NCI-H82 (cell line): Measurements from ENCODE around the gene TTC39C.

ENCODE experiments used
- DNase-seq: peaks from one replicate; lab custom pipeline; 2025; lab: John Stamatoyannopoulos, UW

The TTC39C gene

GRCh38 chr18:24089076-24089475 lies 74.5 kb downstream of the TTC39C start:
- peak; percentile 48 for DNase-seq

DNA sequence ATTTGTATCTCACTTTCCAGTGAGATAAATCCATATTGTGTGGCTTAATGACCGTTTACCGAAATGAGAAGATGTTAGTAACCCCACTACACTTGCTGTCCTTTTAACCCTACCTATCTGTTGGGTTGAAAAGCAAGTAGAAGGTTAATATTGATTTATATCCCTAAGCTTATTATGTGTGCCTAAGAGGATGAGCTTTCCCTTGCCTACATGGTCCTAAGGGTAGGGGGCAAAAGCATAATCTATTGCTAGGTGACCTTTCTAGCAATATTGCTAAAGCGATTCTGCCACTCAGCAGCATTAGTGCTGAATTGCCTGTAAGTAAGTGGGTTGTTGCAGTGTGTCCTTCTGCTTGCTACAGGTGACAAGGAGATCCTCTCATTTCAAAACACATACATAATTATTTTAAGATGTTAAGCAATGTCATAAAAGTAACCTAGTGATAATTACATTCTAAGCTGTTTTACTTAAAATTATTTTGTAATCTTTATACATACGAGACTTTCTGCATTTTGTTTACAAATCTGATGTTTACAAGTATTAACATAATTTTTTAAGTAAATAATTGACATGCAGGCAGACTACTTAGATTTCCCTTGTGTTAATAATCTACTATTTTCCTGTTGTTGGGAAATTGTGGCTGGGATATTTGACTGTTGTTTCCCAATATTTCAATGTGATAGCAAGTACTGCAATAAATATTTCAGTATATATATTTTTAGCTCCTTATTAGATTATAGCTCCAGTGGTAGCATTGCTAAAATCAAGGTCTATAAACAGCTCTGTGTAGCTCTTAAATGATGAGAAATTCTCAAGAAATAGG lies 75.2 kb downstream of the TTC39C start:
- DNase-seq: peak; percentile 93

GRCh38 chr18:24090876-24091275 lies 76.3 kb downstream of the TTC39C start:
- no peak for DNase-seq

GRCh38 chr18:24094561-24094960 lies 80.0 kb downstream of the TTC39C start:
- no peak for DNase-seq

DNA sequence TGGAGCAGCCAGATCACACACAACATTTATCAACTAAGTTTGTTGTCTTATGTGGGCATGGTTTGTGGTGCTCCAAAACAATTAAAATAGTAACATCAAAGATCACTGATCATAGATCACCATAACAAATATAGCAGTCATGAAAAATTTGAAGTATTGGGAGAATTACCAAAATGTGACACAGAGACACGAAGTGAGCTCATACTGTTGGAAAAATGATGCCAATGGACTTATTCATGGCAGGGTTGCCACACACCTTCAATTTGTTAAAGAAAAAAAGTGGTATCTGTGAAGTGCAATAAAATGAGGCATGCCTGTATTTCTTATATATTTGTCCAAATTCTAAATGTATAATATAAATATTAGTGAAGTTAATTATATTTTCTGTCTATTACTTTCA lies 81.4 kb downstream of the TTC39C start:
- no peak for DNase-seq

- no peak for DNase-seq
Observed at GRCh38 chr18:24103320-24104021, 88.9 kb downstream of the TTC39C start.

- no peak for DNase-seq
Observed at GRCh38 chr18:24104486-24104885, 89.9 kb downstream of the TTC39C start.

DNA sequence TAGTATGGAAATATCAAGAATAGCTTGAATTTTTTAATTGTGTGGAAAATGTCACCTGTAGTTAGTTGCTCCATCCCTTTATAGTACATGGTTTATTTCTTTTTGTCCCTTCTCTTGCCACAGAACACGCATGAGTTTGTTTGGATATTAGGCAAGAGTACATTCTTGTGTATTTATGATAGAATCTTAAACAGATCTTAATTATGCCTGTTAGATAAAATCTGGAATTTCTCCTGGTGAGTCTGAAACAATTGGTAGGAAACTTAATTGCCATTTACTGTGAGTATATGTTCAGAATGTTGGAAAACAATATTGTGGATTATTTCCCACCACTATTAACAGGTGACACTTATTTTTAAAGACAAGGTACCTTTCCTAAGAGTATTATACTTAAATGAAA lies 94.1 kb downstream of the TTC39C start:
- no peak for DNase-seq

DNA sequence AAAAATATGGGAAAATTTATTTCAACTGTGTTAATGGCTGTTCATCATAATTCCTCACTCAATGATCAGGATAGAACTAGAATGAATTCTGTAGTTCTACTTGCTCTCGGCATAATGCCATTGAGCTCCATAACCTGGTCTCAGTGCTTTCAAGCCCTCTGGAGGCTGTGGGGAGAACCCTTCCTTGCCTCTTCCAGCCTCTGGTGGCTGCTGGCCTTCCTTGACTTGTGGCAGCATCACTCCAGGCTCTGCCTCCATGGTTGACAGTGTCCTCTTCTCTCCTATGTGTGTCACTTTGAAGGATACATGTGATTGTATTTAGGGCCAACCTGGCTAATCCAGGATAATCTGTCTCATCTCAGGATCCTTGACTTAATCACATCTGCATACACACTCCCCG lies 97.4 kb downstream of the TTC39C start:
- peak; percentile 92 for DNase-seq

- no peak for DNase-seq
Observed at GRCh38 chr18:24112464-24112863, 97.9 kb downstream of the TTC39C start.

DNA sequence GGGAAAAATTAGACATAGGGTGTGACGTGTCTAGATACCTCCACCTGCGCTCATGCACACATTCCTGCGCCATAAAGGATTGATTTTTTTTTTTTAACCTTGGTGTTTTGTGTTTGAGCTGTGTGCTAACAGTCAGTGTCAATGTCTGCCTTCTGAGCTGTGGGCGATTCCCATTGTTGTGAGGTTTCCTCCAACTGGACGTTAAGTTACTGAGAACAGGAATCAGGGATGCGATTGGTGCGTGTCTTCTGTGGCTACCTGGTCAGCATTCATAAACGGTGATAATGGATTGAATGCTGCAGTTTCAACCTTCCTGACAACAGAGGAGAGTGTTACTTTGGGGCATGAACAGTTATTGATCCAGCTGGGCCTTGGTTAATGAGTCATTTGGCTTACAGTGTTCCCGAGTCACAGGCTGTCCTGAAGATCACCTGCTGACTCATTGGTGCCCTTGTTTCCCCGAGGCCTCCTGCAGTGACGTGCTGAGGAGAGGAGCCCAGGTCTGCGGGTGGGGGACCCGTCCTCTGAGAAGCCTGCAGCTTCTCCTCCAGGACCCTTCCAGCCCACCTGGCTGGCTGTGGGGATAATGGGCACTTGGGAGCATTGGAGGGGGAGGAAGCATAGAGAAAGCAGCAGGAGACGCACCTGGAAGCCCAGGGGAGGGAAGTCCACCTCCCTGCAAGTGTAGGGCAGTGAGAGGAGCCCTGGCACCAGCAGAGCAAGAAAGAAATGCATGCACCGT lies 98.5 kb downstream of the TTC39C start:
- DNase-seq: no peak

DNA sequence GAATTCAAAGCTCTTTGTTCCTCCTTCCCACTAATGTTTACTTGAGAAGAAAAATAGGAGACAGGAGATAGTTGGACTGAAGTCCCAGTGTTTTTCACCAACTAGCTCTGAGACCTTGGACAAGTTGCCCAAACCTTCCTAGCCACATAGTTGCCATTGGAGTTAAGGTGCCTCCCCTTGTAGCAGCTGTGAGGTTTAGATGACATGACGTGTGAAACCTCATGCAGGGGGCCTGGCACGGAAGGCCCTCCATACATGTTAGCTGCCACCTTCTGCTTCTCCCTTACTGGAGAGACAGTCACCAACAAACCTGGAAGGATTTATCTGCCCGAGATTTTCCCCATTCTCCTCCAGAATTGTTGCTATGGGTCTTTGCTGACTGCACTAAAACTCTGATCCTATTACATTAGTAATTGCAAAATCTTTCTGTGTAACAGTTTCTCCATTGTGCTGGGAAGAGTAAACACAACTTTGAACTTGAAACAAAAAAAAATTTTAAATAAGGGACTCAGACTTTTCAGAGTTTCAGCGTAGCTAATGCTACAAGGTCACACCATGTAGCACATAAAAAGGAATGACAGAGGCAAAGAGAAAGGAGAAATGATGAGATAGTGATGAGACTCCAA lies 100.5 kb downstream of the TTC39C start:
- DNase-seq: no peak

DNA sequence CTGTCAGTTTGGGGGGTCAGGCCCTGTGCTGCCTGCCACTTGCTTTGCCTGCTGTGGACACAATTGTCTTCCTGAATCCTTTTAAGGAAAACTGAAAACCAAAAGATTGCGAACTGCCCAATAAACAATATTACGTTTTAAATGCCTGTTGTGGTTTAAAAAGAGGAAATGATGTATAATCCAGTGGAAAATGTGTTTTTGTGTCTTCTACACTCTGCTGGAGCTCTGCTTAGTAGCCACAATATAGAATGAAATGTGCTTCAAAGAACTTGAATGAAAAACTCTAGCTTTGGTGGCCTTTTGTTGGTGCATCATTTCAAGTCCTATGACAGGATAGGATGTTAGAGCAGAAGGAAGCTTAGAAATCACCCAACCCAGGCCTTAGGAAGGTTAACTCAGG lies 101.1 kb downstream of the TTC39C start:
- DNase-seq: no peak

- peak; percentile 86 for DNase-seq
Observed at GRCh38 chr18:24118750-24119577, 104.4 kb downstream of the TTC39C start.

- DNase-seq: no peak
Observed at GRCh38 chr18:24120676-24121075, 106.1 kb downstream of the TTC39C start.

DNA sequence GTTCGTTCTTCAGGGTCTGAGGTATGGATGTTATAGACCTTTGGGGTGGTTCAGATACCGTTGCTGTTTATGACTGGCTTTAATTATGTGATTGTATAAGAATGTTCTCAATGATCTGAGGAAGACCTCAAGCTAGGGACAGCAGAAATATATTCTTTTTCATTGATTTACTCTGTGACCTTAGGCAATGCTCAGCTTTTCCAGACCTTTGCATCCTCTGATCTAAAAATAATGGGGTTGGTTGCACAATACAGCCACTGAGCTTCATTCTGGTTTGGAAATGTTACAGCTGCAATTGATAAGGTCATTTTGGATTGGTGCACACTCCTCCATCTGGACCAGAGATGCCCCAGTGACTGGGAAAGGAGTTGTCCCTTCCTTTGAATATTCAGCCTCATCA lies 107.1 kb downstream of the TTC39C start:
- no peak for DNase-seq

DNA sequence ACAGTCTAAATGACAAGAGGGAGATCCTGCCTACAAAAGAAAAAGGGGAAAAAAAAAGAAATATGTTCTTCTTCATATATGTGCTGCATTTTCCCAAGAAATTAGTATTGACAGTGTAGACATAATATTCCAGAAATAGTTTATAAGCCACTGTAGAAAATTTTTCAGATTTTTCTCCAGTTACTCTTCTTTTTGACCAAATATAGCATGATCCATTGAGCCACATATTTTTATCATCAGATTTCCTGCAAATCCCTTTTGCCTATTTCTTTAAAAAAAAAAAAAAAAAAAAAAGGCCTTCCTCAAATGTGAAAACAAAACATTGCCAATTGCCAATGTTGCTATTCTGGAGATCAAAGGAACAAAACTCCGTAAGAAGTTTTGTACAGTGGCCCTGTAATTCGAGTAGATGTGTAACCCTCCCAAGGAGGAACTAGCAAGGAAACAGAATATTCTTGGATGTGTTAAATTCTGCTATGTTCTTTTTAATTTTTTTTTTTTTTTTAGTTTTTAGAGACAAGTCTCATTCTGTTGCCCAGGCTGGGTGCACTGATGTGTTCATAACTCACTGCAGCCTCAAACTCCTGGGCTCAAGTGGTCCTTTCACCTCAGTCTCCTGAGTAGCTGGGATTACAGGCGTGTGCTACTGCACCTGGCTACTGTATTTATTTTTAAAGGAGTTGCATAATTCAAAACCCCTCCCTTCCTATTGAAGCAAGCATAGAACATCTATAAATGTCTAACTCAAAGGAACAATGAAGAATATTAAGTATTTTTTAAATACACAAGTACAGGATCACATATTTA lies 111.8 kb downstream of the TTC39C start:
- DNase-seq: peak; percentile 51

GRCh38 chr18:24127735-24128134 lies 113.2 kb downstream of the TTC39C start:
- DNase-seq: peak; percentile 97

DNA sequence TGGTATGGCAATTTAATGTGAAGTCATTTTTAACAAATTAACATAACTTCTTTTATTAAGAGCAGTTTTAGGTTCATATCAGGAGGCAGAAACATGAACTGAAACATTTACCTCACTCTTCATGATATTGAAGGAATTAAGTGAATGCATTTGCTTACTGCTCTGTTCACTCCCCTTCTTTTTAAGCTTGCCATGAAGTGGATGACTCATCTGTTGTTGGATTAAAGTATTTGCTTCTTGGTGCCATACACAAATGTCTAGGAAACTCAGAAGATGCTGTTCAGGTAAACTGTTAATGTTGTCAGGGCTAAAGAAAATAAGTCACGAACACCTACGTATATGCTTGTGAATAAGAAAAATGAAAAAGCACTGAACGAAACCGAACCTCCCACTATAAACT lies 114.1 kb downstream of the TTC39C start:
- peak; percentile 52 for DNase-seq

- DNase-seq: no peak
Observed at GRCh38 chr18:24130494-24130893, 115.9 kb downstream of the TTC39C start.

GRCh38 chr18:24136967-24137373 lies 122.4 kb downstream of the TTC39C start:
- peak; percentile 34 for DNase-seq
